ENCODE measurements around the gene NFIB. TPM values are rescaled to one million over a fixed set of nuclear protein-coding genes. Genes with fewer than 3 reads are reported as not detected.

The NFIB gene
- total and polyA plus RNA-seq, 7 experiments from 2014 or later: 0.32 TPM; not detected in 6

- H3K9me3 ChIP-seq (ENCODE audit: control insufficient read depth in 2 of 3, low read length in 3 of 3): no peaks in the 10 kb centered on the region
- peaks cover 4 to 34% (median 29%) of the 10 kb centered on the region in 5 donors for H3K27me3 Mint-ChIP-seq
- H3K27ac ChIP-seq (ENCODE audit: low read depth, low read length): no peak overlapping the region
- CTCF ChIA-PET: no interaction called here
- H3K27me3 ChIP-seq (ENCODE audit: control insufficient read depth in 2 of 2, insufficient read depth in 2 of 2, low read length in 2 of 2): no peaks in the 10 kb centered on the region
- POLR2A ChIA-PET: no interaction called here
- H3K4me3 ChIP-seq (ENCODE audit: low read length): no peak overlapping the region
- no peaks in the 10 kb centered on the region for H3K36me3 ChIP-seq (ENCODE audit: control insufficient read depth in 2 of 3, insufficient read depth in 3 of 3, low read length in 3 of 3)
- H3K4me3 Mint-ChIP-seq: no peak overlapping the region
- ATAC-seq (no peak), DNase-seq (no peak)
- intact Hi-C loops (cut with micrococcal nuclease): no loop called here
- no peak overlapping the region for H3K27ac Mint-ChIP-seq
- peaks cover 0 to 5% (median 0%) of the 10 kb centered on the region in 11 donors for H3K9me3 Mint-ChIP-seq
- H3K36me3 Mint-ChIP-seq: no peaks in the 10 kb centered on the region
- H3K4me1 ChIP-seq (ENCODE audit: control insufficient read depth in 2 of 2, insufficient read depth in 2 of 2, low read length in 2 of 2): no peaks in the 10 kb centered on the region
- no peaks in the 10 kb centered on the region for H3K4me1 Mint-ChIP-seq
Observed at GRCh38 chr9:14294659-14295058, 19.3 kb downstream of the NFIB start.

GRCh38 chr9:14293801-14294200, 20.1 kb downstream of the NFIB start:
- Mint-ChIP-seq H3K36me3 (no peaks in the 10 kb centered on the region), H3K4me3 (no peak overlapping the region), H3K27me3 (peaks cover 4 to 37% (median 28%) of the 10 kb centered on the region in 5 donors), H3K9me3 (peaks cover 0 to 5% (median 0%) of the 10 kb centered on the region in 11 donors), H3K4me1 (no peaks in the 10 kb centered on the region), H3K27ac (no peak overlapping the region)
- intact Hi-C loops (cut with micrococcal nuclease): no loop called here
- H3K4me3 ChIP-seq (ENCODE audit: low read length): no peak overlapping the region
- H3K27ac ChIP-seq (ENCODE audit: low read depth, low read length): no peak overlapping the region
- H3K9me3 ChIP-seq (ENCODE audit: control insufficient read depth in 2 of 3, low read length in 3 of 3): no peaks in the 10 kb centered on the region
- ChIA-PET POLR2A (no interaction called here), CTCF (no interaction called here)
- H3K36me3 ChIP-seq (ENCODE audit: control insufficient read depth in 2 of 3, insufficient read depth in 3 of 3, low read length in 3 of 3): no peaks in the 10 kb centered on the region
- DNase-seq (no peak), ATAC-seq (no peak)
- H3K4me1 ChIP-seq (ENCODE audit: control insufficient read depth in 2 of 2, insufficient read depth in 2 of 2, low read length in 2 of 2): no peaks in the 10 kb centered on the region
- H3K27me3 ChIP-seq (ENCODE audit: control insufficient read depth in 2 of 2, insufficient read depth in 2 of 2, low read length in 2 of 2): no peaks in the 10 kb centered on the region

- Histone ChIP-seq H3K36me3 (ENCODE audit: control insufficient read depth in 2 of 3, insufficient read depth in 3 of 3, low read length in 3 of 3) (no peaks in the 10 kb centered on the region), H3K9me3 (ENCODE audit: control insufficient read depth in 2 of 3, low read length in 3 of 3) (no peaks in the 10 kb centered on the region), H3K4me1 (ENCODE audit: control insufficient read depth in 2 of 2, insufficient read depth in 2 of 2, low read length in 2 of 2) (no peaks in the 10 kb centered on the region), H3K4me3 (ENCODE audit: low read length) (no peak overlapping the region), H3K27me3 (ENCODE audit: control insufficient read depth in 2 of 2, insufficient read depth in 2 of 2, low read length in 2 of 2) (no peaks in the 10 kb centered on the region), H3K27ac (ENCODE audit: low read depth, low read length) (no peak overlapping the region)
- DNase-seq: no peak
- H3K9me3 Mint-ChIP-seq: peaks cover 0 to 5% (median 0%) of the 10 kb centered on the region in 11 donors
- POLR2A ChIA-PET: no interaction called here
- no peak for ATAC-seq
- no peak overlapping the region for H3K27ac Mint-ChIP-seq
- no peak overlapping the region for H3K4me3 Mint-ChIP-seq
- intact Hi-C loops (cut with micrococcal nuclease): no loop called here
- CTCF ChIA-PET: no interaction called here
- peaks cover 0 to 33% (median 28%) of the 10 kb centered on the region in 5 donors for H3K27me3 Mint-ChIP-seq
- H3K36me3 Mint-ChIP-seq: no peaks in the 10 kb centered on the region
- H3K4me1 Mint-ChIP-seq: no peaks in the 10 kb centered on the region
Observed at GRCh38 chr9:14292181-14292739, 21.7 kb downstream of the NFIB start.

- no peak for ATAC-seq
- Mint-ChIP-seq H3K4me1 (no peaks in the 10 kb centered on the region), H3K36me3 (no peaks in the 10 kb centered on the region), H3K9me3 (peaks cover 0 to 3% (median 0%) of the 10 kb centered on the region in 11 donors), H3K27me3 (peaks cover 0 to 29% (median 16%) of the 10 kb centered on the region in 5 donors), H3K27ac (no peak overlapping the region), H3K4me3 (no peak overlapping the region)
- POLR2A ChIA-PET: no interaction called here
- Histone ChIP-seq H3K36me3 (ENCODE audit: control insufficient read depth in 2 of 3, insufficient read depth in 3 of 3, low read length in 3 of 3) (no peaks in the 10 kb centered on the region), H3K4me1 (ENCODE audit: control insufficient read depth in 2 of 2, insufficient read depth in 2 of 2, low read length in 2 of 2) (no peaks in the 10 kb centered on the region), H3K4me3 (ENCODE audit: low read length) (no peak overlapping the region), H3K27ac (ENCODE audit: low read depth, low read length) (no peak overlapping the region), H3K27me3 (ENCODE audit: control insufficient read depth in 2 of 2, insufficient read depth in 2 of 2, low read length in 2 of 2) (no peaks in the 10 kb centered on the region), H3K9me3 (ENCODE audit: control insufficient read depth in 2 of 3, low read length in 3 of 3) (no peaks in the 10 kb centered on the region)
- no peak for DNase-seq
- CTCF ChIA-PET: no interaction called here
- intact Hi-C loops (cut with micrococcal nuclease): no loop called here
Observed at GRCh38 chr9:14289916-14290315, 24.0 kb downstream of the NFIB start.

GRCh38 chr9:14288433-14288832, 25.5 kb downstream of the NFIB start:
- CTCF ChIA-PET: no interaction called here

GRCh38 chr9:14286121-14286520, 27.8 kb downstream of the NFIB start:
- H3K4me3 Mint-ChIP-seq: no peak overlapping the region
- intact Hi-C loops (cut with micrococcal nuclease): no loop called here
- no peaks in the 10 kb centered on the region for H3K9me3 ChIP-seq (ENCODE audit: control insufficient read depth in 2 of 3, low read length in 3 of 3)
- no peak overlapping the region for H3K27ac ChIP-seq (ENCODE audit: low read depth, low read length)
- ChIA-PET CTCF (no interaction called here), POLR2A (no interaction called here)
- no peaks in the 10 kb centered on the region for H3K36me3 ChIP-seq (ENCODE audit: control insufficient read depth in 2 of 3, insufficient read depth in 3 of 3, low read length in 3 of 3)
- H3K36me3 Mint-ChIP-seq: no peaks in the 10 kb centered on the region
- H3K4me1 ChIP-seq (ENCODE audit: control insufficient read depth in 2 of 2, insufficient read depth in 2 of 2, low read length in 2 of 2): no peaks in the 10 kb centered on the region
- ATAC-seq (no peak), DNase-seq (no peak)
- no peak overlapping the region for H3K27ac Mint-ChIP-seq
- H3K27me3 ChIP-seq (ENCODE audit: control insufficient read depth in 2 of 2, insufficient read depth in 2 of 2, low read length in 2 of 2): no peaks in the 10 kb centered on the region
- H3K4me1 Mint-ChIP-seq: no peaks in the 10 kb centered on the region
- peaks cover 0 to 3% (median 0%) of the 10 kb centered on the region in 11 donors for H3K9me3 Mint-ChIP-seq
- H3K27me3 Mint-ChIP-seq: peaks cover 0 to 29% (median 8%) of the 10 kb centered on the region in 5 donors
- H3K4me3 ChIP-seq (ENCODE audit: low read length): no peak overlapping the region

More at GRCh38 chr9:14288433-14288832, 25.5 kb downstream of the NFIB start:
- Mint-ChIP-seq H3K4me1 (no peaks in the 10 kb centered on the region), H3K4me3 (no peak overlapping the region), H3K9me3 (peaks cover 0 to 3% (median 0%) of the 10 kb centered on the region in 11 donors), H3K27me3 (peaks cover 0 to 25% (median 4%) of the 10 kb centered on the region in 5 donors), H3K27ac (no peak overlapping the region), H3K36me3 (no peaks in the 10 kb centered on the region)
- ATAC-seq: no peak
- H3K27me3 ChIP-seq (ENCODE audit: control insufficient read depth in 2 of 2, insufficient read depth in 2 of 2, low read length in 2 of 2): no peaks in the 10 kb centered on the region
- POLR2A ChIA-PET: no interaction called here
- no peaks in the 10 kb centered on the region for H3K9me3 ChIP-seq (ENCODE audit: control insufficient read depth in 2 of 3, low read length in 3 of 3)
- no peak overlapping the region for H3K4me3 ChIP-seq (ENCODE audit: low read length)
- H3K27ac ChIP-seq (ENCODE audit: low read depth, low read length): no peak overlapping the region
- intact Hi-C loops (cut with micrococcal nuclease): no loop called here
- H3K36me3 ChIP-seq (ENCODE audit: control insufficient read depth in 2 of 3, insufficient read depth in 3 of 3, low read length in 3 of 3): no peaks in the 10 kb centered on the region
- no peaks in the 10 kb centered on the region for H3K4me1 ChIP-seq (ENCODE audit: control insufficient read depth in 2 of 2, insufficient read depth in 2 of 2, low read length in 2 of 2)
- DNase-seq: no peak

GRCh38 chr9:14283276-14283675, 30.7 kb downstream of the NFIB start:
- intact Hi-C loops (cut with micrococcal nuclease): no loop called here
- no peaks in the 10 kb centered on the region for H3K36me3 Mint-ChIP-seq
- Histone ChIP-seq H3K9me3 (ENCODE audit: control insufficient read depth in 2 of 3, low read length in 3 of 3) (no peaks in the 10 kb centered on the region), H3K4me3 (ENCODE audit: low read length) (no peak overlapping the region), H3K27me3 (ENCODE audit: control insufficient read depth in 2 of 2, insufficient read depth in 2 of 2, low read length in 2 of 2) (no peaks in the 10 kb centered on the region), H3K4me1 (ENCODE audit: control insufficient read depth in 2 of 2, insufficient read depth in 2 of 2, low read length in 2 of 2) (no peaks in the 10 kb centered on the region), H3K27ac (ENCODE audit: low read depth, low read length) (no peak overlapping the region), H3K36me3 (ENCODE audit: control insufficient read depth in 2 of 3, insufficient read depth in 3 of 3, low read length in 3 of 3) (no peaks in the 10 kb centered on the region)
- H3K4me3 Mint-ChIP-seq: no peak overlapping the region
- DNase-seq: no peak
- H3K4me1 Mint-ChIP-seq: no peaks in the 10 kb centered on the region
- POLR2A ChIA-PET: no interaction called here
- CTCF ChIA-PET: no interaction called here
- no peak overlapping the region for H3K27ac Mint-ChIP-seq
- H3K27me3 Mint-ChIP-seq: peaks cover 4 to 29% (median 15%) of the 10 kb centered on the region in 5 donors
- H3K9me3 Mint-ChIP-seq: peaks cover 0 to 13% (median 0%) of the 10 kb centered on the region in 11 donors
- no peak for ATAC-seq

All from naive thymus-derived CD4-positive, alpha-beta T cell (primary cell).